Measurements from ENCODE around the gene KCNG2. TPM values are rescaled to one million over a fixed set of nuclear protein-coding genes. Genes with fewer than 3 reads are reported as not detected.

Gene KCNG2
- total RNA-seq, 4 donors from 2014 or later, result 0.27 TPM; not detected in 3

GRCh38 chr18:79944126-79944731 is 146.5 kb downstream of the KCNG2 start:
- TF ChIP-seq POLR2A (IDR thresholded peaks at IDR 0.05) (no peak), CTCF (IDR thresholded peaks at IDR 0.05) (no peak), EP300 (IDR thresholded peaks at IDR 0.05) (no peak), POLR2AphosphoS5 (IDR thresholded peaks at IDR 0.05) (no peak)
- H3K9me3 ChIP-seq, result no peaks in the 10 kb centered on the region
- H3K4me1 ChIP-seq, result peaks cover 0 to 59% (median 21%) of the 10 kb centered on the region in 3 donors
- no peak for ATAC-seq
- no peaks in the 10 kb centered on the region for H3K27me3 ChIP-seq
- H3K36me3 ChIP-seq, result peaks cover 0 to 71% of the 10 kb centered on the region in 2 donors
- 70 to 100% methylated on average over 2 of the region's 11 CpGs for WGBS, 2 donors (ENCODE audit: low coverage in 1 of 2)
- H3K4me3 ChIP-seq, result no peak overlapping the region
- peak overlapping the region in 1 of 4 donors; percentile 10 for H3K27ac ChIP-seq

GRCh38 chr18:79944746-79945117 is 147.0 kb downstream of the KCNG2 start:
- Histone ChIP-seq H3K4me1 (peaks cover 0 to 61% (median 26%) of the 10 kb centered on the region in 3 donors), H3K36me3 (peaks cover 0 to 72% of the 10 kb centered on the region in 2 donors), H3K9me3 (no peaks in the 10 kb centered on the region), H3K27me3 (no peaks in the 10 kb centered on the region), H3K4me3 (no peak overlapping the region), H3K27ac (no peak overlapping the region)
- no peak for ATAC-seq
- 100% methylated on average over 1 of the region's 3 CpGs for WGBS, 2 donors (ENCODE audit: low coverage in 1 of 2)
- TF ChIP-seq POLR2AphosphoS5 (IDR thresholded peaks at IDR 0.05), result no peak
- no peak for TF ChIP-seq CTCF (IDR thresholded peaks at IDR 0.05)
- TF ChIP-seq POLR2A (IDR thresholded peaks at IDR 0.05), result no peak
- no peak for TF ChIP-seq EP300 (IDR thresholded peaks at IDR 0.05)

- H3K9me3 ChIP-seq, result no peaks in the 10 kb centered on the region
- TF ChIP-seq POLR2AphosphoS5 (IDR thresholded peaks at IDR 0.05) (no peak), POLR2A (IDR thresholded peaks at IDR 0.05) (no peak), CTCF (IDR thresholded peaks at IDR 0.05) (no peak), EP300 (IDR thresholded peaks at IDR 0.05) (no peak)
- H3K4me1 ChIP-seq, result peaks cover 0 to 67% (median 32%) of the 10 kb centered on the region in 3 donors
- no peak for ATAC-seq
- 56 to 61% methylated on average over 4 to 5 of the region's 17 CpGs for WGBS, 2 donors (ENCODE audit: low coverage in 1 of 2)
- H3K27me3 ChIP-seq, result no peaks in the 10 kb centered on the region
- H3K4me3 ChIP-seq, result no peak overlapping the region
- peaks cover 0 to 66% of the 10 kb centered on the region in 2 donors for H3K36me3 ChIP-seq
- H3K27ac ChIP-seq, result no peak overlapping the region
These were observed 147.6 kb downstream of the KCNG2 start for GRCh38 chr18:79945118-79946042.

GRCh38 chr18:79947054-79947755 is 149.5 kb downstream of the KCNG2 start:
- no peak for TF ChIP-seq CTCF (IDR thresholded peaks at IDR 0.05)
- no peak for TF ChIP-seq EP300 (IDR thresholded peaks at IDR 0.05)
- no peak for TF ChIP-seq POLR2AphosphoS5 (IDR thresholded peaks at IDR 0.05)
- no peak for TF ChIP-seq POLR2A (IDR thresholded peaks at IDR 0.05)
- Histone ChIP-seq H3K36me3 (peaks cover 0 to 47% of the 10 kb centered on the region in 2 donors), H3K9me3 (no peaks in the 10 kb centered on the region), H3K27me3 (no peaks in the 10 kb centered on the region), H3K4me3 (no peak overlapping the region), H3K4me1 (peaks cover 0 to 77% (median 33%) of the 10 kb centered on the region in 3 donors), H3K27ac (no peak overlapping the region)
- ATAC-seq, result no peak
- WGBS, 2 donors (ENCODE audit: low coverage in 1 of 2), result 83 to 93% methylated on average over 2 of the region's 14 CpGs

Measured in gastroesophageal sphincter (tissue), 4 donors.